CD4-positive, alpha-beta T cell treated with Interleukin-17A for 1 hour (primary cell): Measurements from ENCODE around the gene CCDC12.

ENCODE experiments used
- DNase-seq: peaks from one replicate; pipeline ENCODE4 v3.0.0-alpha.2; 2020

The CCDC12 gene

GRCh38 chr3:46903341-46904302 is 72.9 kb downstream of the CCDC12 start:
- no peak for DNase-seq

GRCh38 chr3:46902188-46902631 is 74.3 kb downstream of the CCDC12 start:
- DNase-seq = no peak

DNA sequence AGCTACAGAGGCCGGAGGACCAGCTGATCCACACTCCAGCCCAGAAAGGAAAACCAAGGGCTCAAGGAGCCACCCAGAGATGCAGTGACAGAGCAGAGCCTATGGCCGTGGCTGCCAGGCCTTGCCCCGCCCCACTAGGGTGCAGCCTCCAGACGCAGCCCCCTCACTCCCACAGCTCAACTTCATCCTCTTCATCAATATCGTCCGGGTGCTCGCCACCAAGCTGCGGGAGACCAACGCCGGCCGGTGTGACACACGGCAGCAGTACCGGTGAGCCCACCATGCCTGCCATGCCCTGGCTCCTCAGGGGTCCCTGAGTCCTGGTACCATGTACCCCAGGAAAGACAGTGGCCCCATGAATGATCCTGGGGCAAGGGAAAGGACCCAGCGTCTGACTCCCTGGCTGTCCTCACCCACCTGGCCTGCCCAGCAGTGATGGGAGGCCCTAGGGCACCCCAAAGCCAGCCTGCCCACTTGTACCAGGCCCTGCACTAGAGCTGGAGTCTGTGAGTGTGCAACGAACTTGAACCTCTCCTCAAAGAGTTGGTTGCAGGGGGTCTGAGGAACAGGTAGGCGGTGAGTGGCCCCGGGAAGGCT is 74.9 kb downstream of the CCDC12 start:
- no peak for DNase-seq

- DNase-seq = no peak
Measured at GRCh38 chr3:46901061-46901460, 75.5 kb downstream of the CCDC12 start.

- DNase-seq = no peak
Measured at GRCh38 chr3:46900356-46900755, 76.2 kb downstream of the CCDC12 start.

- no peak for DNase-seq
Measured at GRCh38 chr3:46900007-46900292, 76.6 kb downstream of the CCDC12 start.

GRCh38 chr3:46899151-46900006 is 77.2 kb downstream of the CCDC12 start:
- no peak for DNase-seq

DNA sequence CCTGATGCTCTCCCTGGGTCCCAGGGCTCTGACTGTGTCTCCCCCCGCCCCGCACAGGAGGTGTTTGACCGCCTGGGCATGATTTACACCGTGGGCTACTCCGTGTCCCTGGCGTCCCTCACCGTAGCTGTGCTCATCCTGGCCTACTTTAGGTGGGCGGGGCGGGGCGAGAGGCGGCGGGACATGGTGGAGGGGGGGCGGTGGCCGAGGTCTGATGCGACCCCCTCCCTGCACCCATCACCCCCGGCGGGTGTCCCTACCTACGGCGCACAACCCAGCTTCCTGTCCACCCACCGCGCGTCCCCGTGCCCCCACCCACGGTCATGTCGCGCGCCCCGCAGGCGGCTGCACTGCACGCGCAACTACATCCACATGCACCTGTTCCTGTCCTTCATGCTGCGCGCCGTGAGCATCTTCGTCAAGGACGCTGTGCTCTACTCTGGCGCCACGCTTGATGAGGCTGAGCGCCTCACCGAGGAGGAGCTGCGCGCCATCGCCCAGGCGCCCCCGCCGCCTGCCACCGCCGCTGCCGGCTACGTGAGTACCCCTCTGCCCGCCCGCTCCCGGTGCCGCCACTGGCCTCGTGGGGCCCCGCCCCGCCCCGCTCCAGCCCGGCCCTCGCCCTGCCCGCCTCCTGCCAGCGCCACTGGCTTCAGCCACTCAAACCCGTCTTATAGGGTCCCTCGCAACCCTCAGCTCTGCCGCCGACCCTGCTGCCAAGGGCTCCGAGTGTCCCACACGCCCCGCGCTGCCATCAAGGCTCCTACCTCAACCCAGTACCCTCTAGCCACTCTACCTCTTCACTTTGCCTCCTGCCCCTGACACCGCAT is 78.0 kb downstream of the CCDC12 start:
- no peak for DNase-seq

DNA sequence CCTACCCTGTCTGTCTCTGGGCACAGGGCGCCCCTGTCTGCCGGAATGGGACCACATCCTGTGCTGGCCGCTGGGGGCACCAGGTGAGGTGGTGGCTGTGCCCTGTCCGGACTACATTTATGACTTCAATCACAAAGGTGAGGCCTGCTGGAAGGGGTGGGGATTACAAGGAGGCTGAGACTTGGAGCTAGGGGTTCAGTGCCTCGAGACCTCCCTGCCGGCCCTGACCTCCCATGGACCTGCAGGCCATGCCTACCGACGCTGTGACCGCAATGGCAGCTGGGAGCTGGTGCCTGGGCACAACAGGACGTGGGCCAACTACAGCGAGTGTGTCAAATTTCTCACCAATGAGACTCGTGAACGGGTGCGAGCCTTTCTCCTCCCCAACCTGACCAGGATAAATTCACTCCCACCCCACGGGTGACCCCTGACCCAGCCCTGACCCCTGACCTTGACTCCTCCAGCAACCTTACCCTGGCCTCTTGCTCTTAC is 78.7 kb downstream of the CCDC12 start:
- no peak for DNase-seq

DNA sequence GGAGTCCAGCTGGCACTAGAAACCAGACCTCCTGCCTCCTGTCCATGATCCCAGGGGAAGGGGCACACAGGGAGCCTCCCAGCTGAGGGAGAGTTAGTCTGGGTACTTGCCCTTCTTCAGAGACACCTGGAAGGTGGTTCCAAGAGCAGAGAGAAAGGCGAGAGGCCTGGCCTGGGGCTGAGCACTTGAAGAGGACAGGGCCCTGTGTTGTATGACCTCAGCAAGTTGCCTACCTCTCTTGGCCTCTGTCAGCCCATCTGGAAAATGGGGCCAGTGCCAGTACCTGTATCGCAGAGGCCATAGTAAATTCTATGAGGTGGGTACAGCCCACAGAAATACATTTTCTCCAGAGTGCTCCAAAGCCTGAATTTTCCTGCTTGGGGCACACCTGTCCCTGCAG is 79.5 kb downstream of the CCDC12 start:
- DNase-seq = no peak

GRCh38 chr3:46896386-46896785 is 80.2 kb downstream of the CCDC12 start:
- no peak for DNase-seq

- no peak for DNase-seq
Measured at GRCh38 chr3:46895761-46896160, 80.8 kb downstream of the CCDC12 start.

- DNase-seq = peak; percentile 77
Measured at GRCh38 chr3:46895204-46895660, 81.3 kb downstream of the CCDC12 start.

- DNase-seq = no peak
Measured at GRCh38 chr3:46894256-46894655, 82.3 kb downstream of the CCDC12 start.

GRCh38 chr3:46893763-46894162 is 82.8 kb downstream of the CCDC12 start:
- DNase-seq = no peak

- no peak for DNase-seq
Measured at GRCh38 chr3:46893146-46893748, 83.3 kb downstream of the CCDC12 start.

DNA sequence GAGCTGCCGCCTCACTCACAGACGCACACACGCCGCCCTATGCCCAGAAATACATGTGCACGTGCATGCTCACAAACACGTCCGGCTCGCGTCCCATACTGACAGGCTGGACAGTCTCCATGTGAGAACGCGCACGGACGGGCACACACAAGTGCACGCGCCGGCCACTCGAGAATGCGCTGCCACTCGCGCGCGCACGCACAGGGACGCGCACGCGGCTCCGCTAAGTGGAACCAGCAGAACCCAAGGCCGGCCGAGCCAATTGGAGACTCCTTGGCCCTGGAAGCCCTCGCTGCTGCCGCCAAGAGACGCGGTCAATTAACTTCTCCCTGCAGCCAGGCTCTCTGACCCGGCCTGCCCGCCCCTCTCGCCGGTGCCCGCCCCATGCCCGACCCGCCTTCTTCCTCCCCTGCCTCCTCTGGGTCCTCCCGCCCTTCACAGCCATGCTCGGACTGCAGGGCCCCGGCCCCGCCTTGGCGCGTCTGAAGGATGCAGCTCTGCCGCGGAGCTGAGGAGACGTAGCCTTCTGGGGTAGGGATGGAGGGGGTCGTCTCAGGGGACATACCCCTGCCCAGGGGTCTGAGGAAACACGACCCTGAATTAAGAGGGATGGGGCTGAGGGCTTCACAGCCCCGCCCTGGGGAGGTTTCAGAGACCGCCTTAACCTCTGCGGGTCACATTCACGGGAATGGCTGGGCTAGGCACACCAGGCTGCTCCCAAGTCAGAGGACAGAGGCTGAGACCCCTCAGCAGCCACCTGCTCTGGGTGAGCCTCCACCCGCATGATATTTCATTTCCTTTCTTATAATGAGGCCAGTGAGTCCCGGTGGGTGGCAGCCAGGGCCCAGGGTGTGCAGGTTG is 84.0 kb downstream of the CCDC12 start:
- DNase-seq = peak; percentile 12

DNA sequence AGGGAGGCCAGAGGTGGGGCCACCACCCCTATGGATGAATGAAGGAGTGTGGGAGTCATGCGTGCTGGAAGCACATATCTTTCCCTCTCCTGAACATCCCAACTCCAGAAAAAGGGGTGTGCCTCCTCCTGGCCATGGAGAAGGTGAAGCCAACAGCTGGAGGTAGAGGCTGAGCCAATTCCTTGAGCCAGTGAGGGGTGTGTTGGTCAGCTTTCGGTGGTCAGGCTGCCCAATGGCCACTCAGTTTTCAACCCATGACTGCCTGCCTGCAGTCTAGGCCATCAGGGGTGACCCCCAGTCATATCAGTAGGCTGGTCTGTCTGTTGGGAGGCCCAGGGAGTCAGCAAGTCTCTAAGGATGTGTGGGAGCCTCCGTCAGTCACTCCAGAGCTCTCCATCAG is 85.4 kb downstream of the CCDC12 start:
- DNase-seq = no peak

- DNase-seq = no peak
Measured at GRCh38 chr3:46890132-46890531, 86.4 kb downstream of the CCDC12 start.

GRCh38 chr3:46889381-46890110 is 87.0 kb downstream of the CCDC12 start:
- DNase-seq = no peak
